Trophoblast cell (in vitro differentiated cells and primary cell): ENCODE data around the gene CCR3.

Experiments used
- DNase-seq, 2 donors: peaks; one replicate each; pipeline ENCODE4 v3.0.0-alpha.2; 2016
- H2AFZ ChIP-seq: 2 replicates; pipeline ENCODE4 v1.6.1; 2013; ENCODE audit warnings: low read length, moderate library complexity, mild to moderate bottlenecking; ENCODE audit not compliant: insufficient read depth, poor library complexity
- H2AK5ac ChIP-seq: 2 replicates; pipeline ENCODE4 v1.6.1; 2013; ENCODE audit warnings: mild to moderate bottlenecking, low read length
- H2BK120ac ChIP-seq: 2 replicates; pipeline ENCODE4 v1.6.1; 2013; ENCODE audit warnings: low read length, mild to moderate bottlenecking, moderate library complexity; ENCODE audit not compliant: insufficient read depth, poor library complexity
- H2BK12ac ChIP-seq: 2 replicates; pipeline ENCODE4 v1.6.1; 2013; ENCODE audit warnings: mild to moderate bottlenecking, low read length, moderate library complexity
- H2BK5ac ChIP-seq: 2 replicates; pipeline ENCODE4 v1.6.1; 2013; ENCODE audit warnings: low read length, low read depth, moderate library complexity, mild to moderate bottlenecking; ENCODE audit not compliant: poor library complexity
- H3K14ac ChIP-seq: 2 replicates; pipeline ENCODE4 v1.6.1; 2013; ENCODE audit warnings: mild to moderate bottlenecking, low read length
- H3K18ac ChIP-seq: 2 replicates; pipeline ENCODE4 v1.6.1; 2013; ENCODE audit warnings: mild to moderate bottlenecking, low read length
- H3K23ac ChIP-seq: 2 replicates; pipeline ENCODE4 v1.6.1; 2013; ENCODE audit warnings: low read length
- H3K27ac ChIP-seq: 2 replicates; pipeline ENCODE4 v1.5.1; 2013; ENCODE audit warnings: low read depth, mild to moderate bottlenecking, inconsistent platforms, low read length, moderate library complexity
- H3K27me3 ChIP-seq: 2 replicates; pipeline ENCODE4 v1.6.1; 2013; ENCODE audit warnings: inconsistent platforms, mild to moderate bottlenecking, low read length, moderate library complexity; ENCODE audit not compliant: insufficient read depth
- H3K36me3 ChIP-seq, 2 experiments: 1 replicate in 1 of 2; 2 replicates in 1 of 2; pipeline ENCODE4 v1.6.1; 2013; ENCODE audit warnings: low read length in 2 of 2, mild to moderate bottlenecking in 2 of 2, moderate library complexity in 1 of 2; ENCODE audit not compliant: insufficient read depth in 2 of 2, control insufficient read depth in 1 of 2
- H3K4ac ChIP-seq: 2 replicates; pipeline ENCODE4 v1.6.1; 2013; ENCODE audit warnings: low read depth, mild to moderate bottlenecking, low read length, moderate library complexity
- H3K4me1 ChIP-seq, 2 experiments: 1 replicate in 1 of 2; 2 replicates in 1 of 2; pipeline ENCODE4 v1.6.1; 2013; ENCODE audit warnings: low read length in 2 of 2, mild to moderate bottlenecking in 2 of 2, moderate library complexity in 1 of 2; ENCODE audit not compliant: insufficient read depth in 2 of 2, control insufficient read depth in 1 of 2
- H3K4me2 ChIP-seq: 2 replicates; pipeline ENCODE4 v1.6.1; 2013; ENCODE audit warnings: inconsistent platforms, mild to moderate bottlenecking, low read length, moderate library complexity
- H3K4me3 ChIP-seq: 2 replicates; pipeline ENCODE4 v1.5.1; 2013; ENCODE audit warnings: mild to moderate bottlenecking, low read depth, low read length, inconsistent platforms
- H3K79me1 ChIP-seq: one replicate; pipeline ENCODE4 v1.6.1; 2013; ENCODE audit warnings: low read length
- H3K79me2 ChIP-seq: 2 replicates; pipeline ENCODE4 v1.6.1; 2013; ENCODE audit warnings: low read length, mild to moderate bottlenecking; ENCODE audit not compliant: control insufficient read depth, insufficient read depth, poor library complexity
- H3K9ac ChIP-seq: 2 replicates; pipeline ENCODE4 v1.6.1; 2013; ENCODE audit warnings: mild to moderate bottlenecking, low read length
- H3K9me3 ChIP-seq: 2 replicates; pipeline ENCODE4 v1.6.1; 2013; ENCODE audit warnings: low read depth, mild to moderate bottlenecking, control low read depth, inconsistent platforms, low read length; ENCODE audit not compliant: insufficient read depth
- H4K12ac ChIP-seq: 2 replicates; pipeline ENCODE4 v1.6.1; 2013; ENCODE audit warnings: low read depth, mild to moderate bottlenecking, low read length, moderate library complexity
- H4K8ac ChIP-seq: 2 replicates; pipeline ENCODE4 v1.6.1; 2013; ENCODE audit warnings: low read depth, mild to moderate bottlenecking, low read length, moderate library complexity
- H4K91ac ChIP-seq: one replicate; pipeline ENCODE4 v1.6.1; 2013; ENCODE audit warnings: low read depth, mild to moderate bottlenecking, low read length, moderate library complexity
- WGBS: extraction: QIAGEN DNeasy Blood & Tissue Kit; methylation state at CpG from one replicate; pipeline ENCODE4 v1.1.7; 2013; ENCODE audit warnings: missing lambda C conversion rate; ENCODE audit not compliant: insufficient read length, insufficient coverage; ENCODE audit errors: extremely low coverage; 5-methylcytosine and 5-hydroxymethylcytosine counted together

Gene CCR3

DNA sequence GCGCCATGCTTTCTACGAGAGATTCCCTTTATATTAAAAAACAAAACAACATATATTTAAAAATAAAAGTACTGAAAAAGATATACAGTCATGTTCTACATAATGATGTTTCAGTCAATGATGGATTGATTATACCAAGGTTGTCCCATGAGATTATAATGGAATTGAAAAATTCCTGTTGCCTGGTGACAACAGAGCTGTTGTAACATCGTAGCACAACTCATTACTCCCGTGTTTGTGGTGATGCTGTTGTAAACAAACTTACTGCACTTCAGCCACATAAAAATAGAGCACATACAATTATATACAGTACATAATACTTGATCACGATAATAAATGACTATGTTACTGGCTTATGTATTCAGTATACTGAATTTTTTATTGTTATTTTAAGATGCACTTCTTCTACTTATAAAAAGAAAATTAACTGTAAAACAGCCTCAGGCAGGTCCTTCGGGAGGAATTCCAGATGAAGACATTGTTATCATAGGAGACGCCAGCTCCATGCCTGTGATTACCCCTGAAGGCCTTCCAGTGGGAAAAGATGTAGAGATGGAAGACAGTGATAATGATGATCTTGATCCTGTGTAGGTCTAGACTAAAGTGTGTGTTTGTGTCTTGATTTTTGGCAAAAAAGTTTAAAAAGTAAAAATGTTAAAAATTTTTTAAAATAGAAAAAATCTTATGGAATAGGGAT, 45.9 kb upstream of the CCR3 start:
- WGBS = no CpG with 5 or more reads among the region's 7 CpGs

DNA sequence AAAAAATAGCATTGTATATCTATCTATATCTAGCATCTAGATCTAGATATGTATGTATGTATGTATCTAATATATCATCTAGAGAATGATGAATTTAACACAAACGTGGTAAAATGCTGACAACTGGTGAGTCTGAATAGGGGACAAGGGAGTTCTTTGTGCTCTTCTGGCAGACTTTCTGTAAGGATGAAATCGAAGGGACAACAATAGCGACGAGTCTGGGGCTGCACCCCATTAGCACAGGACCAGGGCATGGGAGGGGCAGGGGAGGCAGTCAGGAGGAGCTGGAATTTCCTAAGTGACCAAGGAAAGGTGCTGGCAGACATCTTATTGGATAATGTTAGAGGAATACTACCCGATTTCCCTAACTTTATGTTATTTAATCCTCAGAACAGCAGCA, 42.0 kb upstream of the CCR3 start:
- Histone ChIP-seq H3K4ac (no peak overlapping the region), H3K4me2 (no peak overlapping the region), H3K9ac (no peak overlapping the region), H3K14ac (no peak overlapping the region), H3K4me3 (no peak overlapping the region), H2AK5ac (no peak overlapping the region), H4K91ac (no peak overlapping the region), H2BK5ac (no peak overlapping the region), H4K12ac (no peak overlapping the region), H3K27ac (no peak overlapping the region), H3K79me1 (peaks cover 3% of the 10 kb centered on the region), H4K8ac (no peak overlapping the region), H3K4me1 (peaks cover 0 to 1% of the 10 kb centered on the region in 2 experiments), H3K23ac (no peak overlapping the region), H2AFZ (no peak overlapping the region), H3K27me3 (no peaks in the 10 kb centered on the region), H3K18ac (no peak overlapping the region), H2BK12ac (no peak overlapping the region), H2BK120ac (no peak overlapping the region), H3K36me3 (peaks cover 0 to 9% of the 10 kb centered on the region in 2 experiments), H3K79me2 (no peaks in the 10 kb centered on the region), H3K9me3 (peaks cover 5% of the 10 kb centered on the region)
- DNase-seq = peak in 1 of 2 donors; percentile 73
- no CpG with 5 or more reads among the region's 5 CpGs for WGBS

More for the DNA sequence above, 45.9 kb upstream of the CCR3 start:
- Histone ChIP-seq H3K9me3 (peaks cover 3% of the 10 kb centered on the region), H3K79me2 (no peaks in the 10 kb centered on the region), H3K4me2 (no peak overlapping the region), H3K23ac (no peak overlapping the region), H4K8ac (no peak overlapping the region), H3K4me1 (no peaks in the 10 kb centered on the region), H3K79me1 (peaks cover 3% of the 10 kb centered on the region), H4K91ac (no peak overlapping the region), H2AFZ (no peak overlapping the region), H4K12ac (no peak overlapping the region), H3K18ac (no peak overlapping the region), H3K14ac (no peak overlapping the region), H2AK5ac (no peak overlapping the region), H3K9ac (no peak overlapping the region), H2BK12ac (no peak overlapping the region), H3K4ac (no peak overlapping the region), H3K36me3 (no peaks in the 10 kb centered on the region), H3K27me3 (no peaks in the 10 kb centered on the region), H3K27ac (no peak overlapping the region), H2BK120ac (no peak overlapping the region), H2BK5ac (peak overlapping the region; percentile 47), H3K4me3 (no peak overlapping the region)
- peak; percentile 79 to 92 for DNase-seq

DNA sequence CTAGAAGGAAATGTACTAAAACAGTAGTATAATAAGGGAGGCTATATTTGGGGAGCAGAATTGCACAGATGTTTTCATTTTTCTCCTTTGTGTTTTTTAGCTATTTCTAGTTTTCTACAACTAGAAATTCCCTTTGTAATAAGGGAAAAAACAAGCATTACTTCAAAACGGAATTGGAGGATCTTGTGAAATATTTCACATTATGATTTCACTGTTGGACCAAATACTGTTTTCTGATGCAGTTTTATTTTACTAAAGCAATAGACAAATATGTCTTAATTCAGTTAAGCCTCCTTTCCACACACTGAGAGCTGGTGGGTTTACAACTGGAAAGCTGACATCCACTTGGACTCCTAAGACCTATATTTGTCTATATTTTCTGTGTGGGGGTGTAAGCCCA, 41.5 kb upstream of the CCR3 start:
- no peaks in the 10 kb centered on the region for H3K79me2 ChIP-seq
- H4K8ac ChIP-seq = no peak overlapping the region
- no peak overlapping the region for H3K18ac ChIP-seq
- H3K23ac ChIP-seq = no peak overlapping the region
- no peak overlapping the region for H3K4me3 ChIP-seq
- no peak overlapping the region for H2AK5ac ChIP-seq
- WGBS = no CpG with 5 or more reads among the region's 1 CpG
- no peaks in the 10 kb centered on the region for H3K27me3 ChIP-seq
- no peak overlapping the region for H3K9ac ChIP-seq
- peaks cover 0 to 9% of the 10 kb centered on the region in 2 experiments for H3K36me3 ChIP-seq
- peaks cover 5% of the 10 kb centered on the region for H3K9me3 ChIP-seq
- H3K14ac ChIP-seq = no peak overlapping the region
- H4K91ac ChIP-seq = no peak overlapping the region
- no peak overlapping the region for H2BK120ac ChIP-seq
- no peak overlapping the region for H2BK5ac ChIP-seq
- H3K4me2 ChIP-seq = no peak overlapping the region
- H3K4ac ChIP-seq = no peak overlapping the region
- no peak overlapping the region for H4K12ac ChIP-seq
- H2BK12ac ChIP-seq = no peak overlapping the region
- H3K27ac ChIP-seq = no peak overlapping the region
- H3K4me1 ChIP-seq = peaks cover 0 to 1% of the 10 kb centered on the region in 2 experiments
- H3K79me1 ChIP-seq = peaks cover 3% of the 10 kb centered on the region
- DNase-seq = no peak
- no peak overlapping the region for H2AFZ ChIP-seq

DNA sequence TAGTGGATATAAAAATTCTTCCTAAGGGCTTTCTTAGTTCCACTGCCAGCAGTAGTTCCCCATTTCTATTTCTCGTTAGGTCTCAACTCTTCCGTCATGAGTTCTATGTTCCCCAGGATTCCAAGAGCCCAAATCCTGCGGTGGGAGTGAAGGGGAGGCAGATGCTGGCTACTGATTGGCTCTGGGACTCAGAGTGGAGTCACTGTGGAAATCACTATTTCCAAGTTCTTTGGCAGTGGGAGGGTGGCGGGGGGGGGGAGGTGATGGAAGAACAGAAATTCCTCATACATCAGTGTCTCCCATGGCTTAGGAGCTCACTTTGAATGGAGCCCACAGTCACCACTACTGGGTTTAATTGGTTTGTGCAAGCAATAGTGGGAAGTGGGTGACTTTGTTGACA, 39.7 kb upstream of the CCR3 start:
- no peak overlapping the region for H3K9ac ChIP-seq
- no peak overlapping the region for H2AFZ ChIP-seq
- H2AK5ac ChIP-seq = no peak overlapping the region
- H3K4me3 ChIP-seq = no peak overlapping the region
- no peaks in the 10 kb centered on the region for H3K27me3 ChIP-seq
- no peak overlapping the region for H3K4me2 ChIP-seq
- H3K14ac ChIP-seq = no peak overlapping the region
- H3K36me3 ChIP-seq = peaks cover 0 to 9% of the 10 kb centered on the region in 2 experiments
- no peak overlapping the region for H4K8ac ChIP-seq
- peaks cover 10% of the 10 kb centered on the region for H3K79me1 ChIP-seq
- no peak overlapping the region for H3K4ac ChIP-seq
- WGBS = no CpG with 5 or more reads among the region's 4 CpGs
- no peak overlapping the region for H4K91ac ChIP-seq
- no peak overlapping the region for H2BK120ac ChIP-seq
- peaks cover 5% of the 10 kb centered on the region for H3K9me3 ChIP-seq
- no peak overlapping the region for H2BK12ac ChIP-seq
- no peak overlapping the region for H3K18ac ChIP-seq
- no peak overlapping the region for H4K12ac ChIP-seq
- H3K23ac ChIP-seq = no peak overlapping the region
- no peak overlapping the region for H3K27ac ChIP-seq
- no peak overlapping the region for H2BK5ac ChIP-seq
- DNase-seq = no peak
- H3K79me2 ChIP-seq = no peaks in the 10 kb centered on the region
- H3K4me1 ChIP-seq = peaks cover 0 to 8% of the 10 kb centered on the region in 2 experiments
